Embryonic facial prominence (tissue), 1 donor: ENCODE results near the gene GHRHR.

Experiments used
- DNase-seq: peaks from one replicate; pipeline ENCODE4 v3.0.0-alpha.2; 2016; ENCODE audit errors: extremely low spot score

Gene GHRHR

GRCh38 chr7:30968294-30968693 is 4.5 kb downstream of the GHRHR start:
- no peak for DNase-seq

GRCh38 chr7:30968747-30969603 is 5.2 kb downstream of the GHRHR start:
- no peak for DNase-seq

DNA sequence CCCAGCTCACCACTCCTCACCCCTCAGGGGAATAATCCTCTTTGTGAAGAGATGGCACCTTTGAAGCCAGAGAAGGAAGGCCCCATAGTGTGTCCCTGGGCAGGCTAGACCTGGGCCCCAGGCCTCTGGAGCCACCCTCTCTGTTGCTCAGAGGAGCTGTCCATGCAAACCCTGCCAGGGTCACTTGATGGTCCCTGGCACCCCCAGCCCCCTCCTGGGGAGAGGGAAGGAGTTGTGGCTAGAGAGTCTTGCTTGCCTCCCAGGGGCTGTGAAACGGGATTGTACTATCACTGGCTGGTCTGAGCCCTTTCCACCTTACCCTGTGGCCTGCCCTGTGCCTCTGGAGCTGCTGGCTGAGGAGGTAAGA is 5.8 kb downstream of the GHRHR start:
- no peak for DNase-seq

DNA sequence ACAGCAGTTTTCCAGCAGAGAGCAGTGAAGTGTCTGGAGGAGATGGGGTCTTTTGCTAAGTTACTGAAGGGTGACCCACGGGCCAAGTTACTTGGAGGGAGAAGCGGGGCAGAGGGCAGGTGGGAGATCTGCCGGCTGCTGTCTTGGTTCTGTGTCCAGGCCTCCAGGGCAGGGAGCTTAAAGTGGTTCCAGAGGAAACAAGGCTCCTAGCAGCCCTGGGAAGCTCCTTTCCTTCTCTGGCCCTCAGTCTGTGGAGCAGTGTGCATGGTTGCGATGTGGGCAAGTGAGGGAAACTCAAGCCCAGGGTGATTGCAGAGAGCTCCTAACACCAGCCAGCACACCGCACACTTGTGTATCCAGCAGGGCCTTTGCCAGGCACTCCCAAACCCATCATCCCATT is 6.3 kb downstream of the GHRHR start:
- no peak for DNase-seq

- no peak for DNase-seq
Measured at GRCh38 chr7:30970594-30971094, 6.9 kb downstream of the GHRHR start.

GRCh38 chr7:30971440-30971839 is 7.7 kb downstream of the GHRHR start:
- DNase-seq: no peak

DNA sequence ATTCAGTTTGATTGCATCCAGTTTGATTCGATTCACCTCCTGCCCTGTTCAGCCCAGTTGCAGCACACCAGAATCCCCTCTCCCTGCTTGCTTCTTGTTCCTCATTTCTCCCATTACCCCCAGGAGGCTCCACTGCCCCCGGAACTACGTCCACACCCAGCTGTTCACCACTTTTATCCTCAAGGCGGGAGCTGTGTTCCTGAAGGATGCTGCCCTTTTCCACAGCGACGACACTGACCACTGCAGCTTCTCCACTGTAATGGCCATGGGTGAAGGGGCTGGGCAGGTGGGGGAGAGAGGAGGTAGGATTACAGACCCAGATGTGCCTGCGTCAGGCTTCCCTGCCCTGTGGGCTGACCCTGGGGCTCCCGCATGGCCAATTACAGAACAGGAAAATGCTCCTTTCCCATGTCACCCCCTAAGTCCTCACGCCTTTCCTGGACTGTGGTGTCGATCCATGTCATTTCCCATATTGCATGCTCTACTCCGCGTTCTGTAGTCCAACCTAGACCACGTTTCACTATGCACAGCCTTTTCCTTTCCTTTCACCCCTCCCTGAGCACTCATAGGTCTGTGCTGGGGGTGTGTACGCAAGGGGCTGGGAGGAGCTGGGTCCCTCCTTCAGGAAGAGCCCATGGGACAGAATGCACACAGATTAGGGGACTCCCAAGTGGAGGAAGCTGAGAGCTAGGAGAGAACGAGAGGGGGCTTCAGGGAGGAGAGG is 8.2 kb downstream of the GHRHR start:
- DNase-seq: no peak

GRCh38 chr7:30973292-30973691 is 9.5 kb downstream of the GHRHR start:
- no peak for DNase-seq

GRCh38 chr7:30973791-30974604 is 10.2 kb downstream of the GHRHR start:
- no peak for DNase-seq

- DNase-seq: no peak
Measured at GRCh38 chr7:30974605-30975255, 11.0 kb downstream of the GHRHR start.

DNA sequence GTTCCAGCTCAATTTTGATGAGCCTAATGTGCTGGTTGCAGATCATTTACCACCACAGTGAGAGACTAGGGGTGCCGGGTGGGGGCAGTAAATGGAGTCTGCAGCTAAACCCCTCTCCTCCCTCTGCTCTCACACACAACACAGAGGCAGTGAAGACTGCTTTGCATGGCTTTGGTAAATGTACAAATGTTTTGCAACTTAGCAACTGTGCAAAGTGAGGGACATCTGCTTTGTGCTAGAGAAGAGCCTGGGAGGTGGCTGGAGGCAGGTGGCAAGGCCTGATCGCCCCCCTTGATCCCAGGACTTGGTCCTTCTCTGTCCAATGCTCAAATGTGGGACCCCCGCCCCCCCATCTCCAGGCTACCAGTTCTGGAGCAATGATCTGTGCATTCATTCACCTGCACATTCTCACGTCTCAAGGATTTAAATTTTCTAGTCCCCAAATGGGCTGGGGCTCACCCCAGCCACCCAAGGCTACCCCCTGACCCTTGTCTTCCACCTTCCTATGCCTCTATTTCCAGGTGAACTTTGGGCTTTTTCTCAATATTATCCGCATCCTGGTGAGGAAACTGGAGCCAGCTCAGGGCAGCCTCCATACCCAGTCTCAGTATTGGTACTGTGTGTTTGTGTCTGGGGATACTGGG is 11.6 kb downstream of the GHRHR start:
- no peak for DNase-seq

GRCh38 chr7:30976381-30976780 is 12.6 kb downstream of the GHRHR start:
- no peak for DNase-seq

DNA sequence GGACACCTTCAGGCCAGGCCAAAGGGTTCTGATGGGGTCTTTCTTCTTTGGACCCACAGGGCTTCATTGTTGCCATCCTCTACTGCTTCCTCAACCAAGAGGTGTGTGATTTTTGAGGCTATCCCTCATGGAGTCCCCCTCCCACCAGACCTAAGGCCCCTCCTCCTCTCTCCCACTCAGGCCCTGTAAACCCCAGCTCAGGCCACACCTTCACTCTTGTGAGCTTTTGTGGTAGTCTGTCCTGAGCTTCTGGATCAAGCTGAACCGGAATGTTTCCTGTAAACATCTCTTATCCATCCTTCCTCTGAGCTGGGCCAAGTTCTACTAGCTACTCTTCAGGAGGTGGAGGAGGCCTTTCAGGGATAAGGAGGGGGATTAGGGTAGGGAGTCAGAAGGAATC is 13.5 kb downstream of the GHRHR start:
- DNase-seq: no peak

DNA sequence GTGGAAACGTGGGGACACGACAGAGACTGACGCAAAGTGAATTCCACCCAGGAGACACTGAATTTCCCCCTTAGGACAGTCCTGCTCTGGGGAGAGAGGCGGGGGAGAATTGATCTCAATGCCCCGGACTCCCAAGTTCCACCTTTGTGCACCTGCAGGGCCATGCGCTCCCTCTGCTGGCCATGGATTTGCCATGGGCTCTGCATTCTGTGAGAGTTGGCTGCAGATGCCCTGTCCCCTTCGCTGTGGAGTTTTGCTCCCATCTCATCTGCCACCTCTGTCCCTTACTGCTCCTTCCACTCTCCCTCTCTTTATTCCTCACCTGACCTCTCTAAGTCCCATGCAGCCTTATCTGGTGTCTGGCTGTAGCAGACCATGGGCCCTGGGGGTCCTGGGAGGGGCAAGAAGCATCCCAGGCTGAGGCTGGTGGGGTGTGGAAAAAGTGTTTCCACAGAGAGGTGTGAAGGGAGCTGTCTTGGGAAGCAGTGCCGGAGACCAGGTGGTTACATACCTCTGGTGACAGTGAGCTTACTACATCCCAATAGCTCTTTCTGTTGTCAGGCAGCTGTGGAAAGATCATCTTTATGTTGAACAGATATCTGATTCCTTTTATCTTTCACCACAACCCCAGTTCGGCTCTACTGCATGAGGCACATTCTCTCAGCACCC is 14.3 kb downstream of the GHRHR start:
- DNase-seq: no peak

DNA sequence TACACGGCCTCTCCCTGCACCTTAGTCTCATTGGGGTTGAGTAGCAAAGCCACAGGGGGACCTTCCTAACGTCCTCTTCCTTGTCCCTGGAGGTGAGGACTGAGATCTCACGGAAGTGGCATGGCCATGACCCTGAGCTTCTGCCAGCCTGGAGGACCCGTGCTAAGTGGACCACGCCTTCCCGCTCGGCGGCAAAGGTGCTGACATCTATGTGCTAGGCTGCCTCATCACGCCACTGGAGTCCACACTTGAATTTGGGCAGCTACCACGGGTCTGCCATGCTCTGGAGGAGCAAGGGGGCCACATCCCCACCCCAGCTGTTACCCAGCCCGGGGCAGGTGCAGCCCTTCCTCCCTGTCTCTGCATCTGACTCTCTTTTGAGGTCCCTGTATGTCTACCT is 15.3 kb downstream of the GHRHR start:
- no peak for DNase-seq

GRCh38 chr7:30980194-30980593 is 16.4 kb downstream of the GHRHR start:
- DNase-seq: no peak

DNA sequence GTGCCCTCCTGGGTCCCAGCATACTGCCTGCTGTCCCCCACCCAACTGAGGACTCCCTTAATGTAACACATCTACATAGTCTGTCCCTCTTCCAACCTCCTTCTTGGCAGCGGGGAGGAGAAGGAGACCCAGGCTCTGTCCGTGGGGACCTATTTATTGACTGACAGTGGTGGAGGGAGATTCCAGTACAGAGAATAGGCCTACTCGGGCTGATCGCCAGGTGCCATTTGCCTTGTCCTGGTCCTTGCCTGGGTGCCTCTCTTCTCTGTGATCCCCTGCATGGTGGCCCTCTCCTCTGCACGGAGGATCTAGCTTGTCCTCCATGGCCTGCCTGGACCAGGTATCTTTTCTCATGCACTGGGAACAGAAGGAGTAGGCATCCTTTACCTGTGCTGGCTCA is 17.0 kb downstream of the GHRHR start:
- no peak for DNase-seq

- peak; percentile 54 for DNase-seq
Measured at GRCh38 chr7:30983042-30983913, 19.5 kb downstream of the GHRHR start.

GRCh38 chr7:30983914-30984247 is 20.1 kb downstream of the GHRHR start:
- DNase-seq: no peak
